Measurements from ENCODE around the gene PIP5K1B.

DNA sequence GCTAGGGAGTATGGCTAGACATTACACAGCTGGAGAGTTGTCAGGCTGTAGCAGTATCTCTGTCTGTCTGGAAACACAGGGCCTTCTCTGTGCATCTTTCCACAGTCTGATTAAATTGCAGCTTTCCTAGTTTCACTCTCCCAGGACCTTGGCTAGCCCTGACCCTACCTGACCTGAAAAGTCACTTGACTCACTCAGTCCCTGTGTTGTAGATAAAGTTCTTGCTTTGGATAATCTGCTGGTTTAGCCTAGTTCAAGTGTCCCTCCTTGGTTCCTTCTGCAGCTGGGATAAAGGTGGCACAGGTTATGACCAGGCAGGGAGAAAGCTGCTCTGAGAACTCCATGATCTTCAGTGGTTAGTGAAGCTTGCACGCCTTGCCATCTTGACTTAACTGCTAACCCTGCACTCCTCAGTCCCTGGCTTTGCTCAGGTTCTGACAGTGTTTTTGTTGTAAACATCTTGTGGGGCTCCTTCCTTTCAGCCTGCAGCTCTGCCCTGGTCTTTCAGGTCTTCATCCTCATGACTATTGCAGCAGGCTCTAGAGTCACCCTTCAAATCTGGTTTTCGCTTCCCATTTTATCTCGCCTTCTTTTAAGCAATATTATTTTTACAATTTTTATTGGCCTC, 101.0 kb downstream of the PIP5K1B start:
- TF ChIP-seq, protein P1, sequence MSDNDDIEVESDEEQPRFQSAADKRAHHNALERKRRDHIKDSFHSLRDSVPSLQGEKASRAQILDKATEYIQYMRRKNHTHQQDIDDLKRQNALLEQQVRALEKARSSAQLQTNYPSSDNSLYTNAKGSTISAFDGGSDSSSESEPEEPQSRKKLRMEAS (IDR thresholded peaks at IDR 0.05) = no peak
- TF ChIP-seq YY1 (IDR thresholded peaks at IDR 0.05; ENCODE audit: low read depth) (no peak), TAF1 (IDR thresholded peaks at IDR 0.05; ENCODE audit: low read depth) (no peak), EP300 (IDR thresholded peaks at IDR 0.05; ENCODE audit: borderline replicate concordance) (no peak), TCF12 (IDR thresholded peaks at IDR 0.05; ENCODE audit: low read depth) (no peak), TEAD4 (IDR thresholded peaks at IDR 0.05) (no peak), EGR1 (IDR thresholded peaks at IDR 0.05) (no peak), CEBPB (IDR thresholded peaks at IDR 0.05) (no peak), RAD21 (IDR thresholded peaks at IDR 0.05; ENCODE audit: low read depth) (no peak), NFIC (IDR thresholded peaks at IDR 0.05) (no peak)
- TF ChIP-seq, protein P2, sequence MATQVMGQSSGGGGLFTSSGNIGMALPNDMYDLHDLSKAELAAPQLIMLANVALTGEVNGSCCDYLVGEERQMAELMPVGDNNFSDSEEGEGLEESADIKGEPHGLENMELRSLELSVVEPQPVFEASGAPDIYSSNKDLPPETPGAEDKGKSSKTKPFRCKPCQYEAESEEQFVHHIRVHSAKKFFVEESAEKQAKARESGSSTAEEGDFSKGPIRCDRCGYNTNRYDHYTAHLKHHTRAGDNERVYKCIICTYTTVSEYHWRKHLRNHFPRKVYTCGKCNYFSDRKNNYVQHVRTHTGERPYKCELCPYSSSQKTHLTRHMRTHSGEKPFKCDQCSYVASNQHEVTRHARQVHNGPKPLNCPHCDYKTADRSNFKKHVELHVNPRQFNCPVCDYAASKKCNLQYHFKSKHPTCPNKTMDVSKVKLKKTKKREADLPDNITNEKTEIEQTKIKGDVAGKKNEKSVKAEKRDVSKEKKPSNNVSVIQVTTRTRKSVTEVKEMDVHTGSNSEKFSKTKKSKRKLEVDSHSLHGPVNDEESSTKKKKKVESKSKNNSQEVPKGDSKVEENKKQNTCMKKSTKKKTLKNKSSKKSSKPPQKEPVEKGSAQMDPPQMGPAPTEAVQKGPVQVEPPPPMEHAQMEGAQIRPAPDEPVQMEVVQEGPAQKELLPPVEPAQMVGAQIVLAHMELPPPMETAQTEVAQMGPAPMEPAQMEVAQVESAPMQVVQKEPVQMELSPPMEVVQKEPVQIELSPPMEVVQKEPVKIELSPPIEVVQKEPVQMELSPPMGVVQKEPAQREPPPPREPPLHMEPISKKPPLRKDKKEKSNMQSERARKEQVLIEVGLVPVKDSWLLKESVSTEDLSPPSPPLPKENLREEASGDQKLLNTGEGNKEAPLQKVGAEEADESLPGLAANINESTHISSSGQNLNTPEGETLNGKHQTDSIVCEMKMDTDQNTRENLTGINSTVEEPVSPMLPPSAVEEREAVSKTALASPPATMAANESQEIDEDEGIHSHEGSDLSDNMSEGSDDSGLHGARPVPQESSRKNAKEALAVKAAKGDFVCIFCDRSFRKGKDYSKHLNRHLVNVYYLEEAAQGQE (IDR thresholded peaks at IDR 0.05; ENCODE audit: low read depth) = no peak
- TF ChIP-seq, protein P3, sequence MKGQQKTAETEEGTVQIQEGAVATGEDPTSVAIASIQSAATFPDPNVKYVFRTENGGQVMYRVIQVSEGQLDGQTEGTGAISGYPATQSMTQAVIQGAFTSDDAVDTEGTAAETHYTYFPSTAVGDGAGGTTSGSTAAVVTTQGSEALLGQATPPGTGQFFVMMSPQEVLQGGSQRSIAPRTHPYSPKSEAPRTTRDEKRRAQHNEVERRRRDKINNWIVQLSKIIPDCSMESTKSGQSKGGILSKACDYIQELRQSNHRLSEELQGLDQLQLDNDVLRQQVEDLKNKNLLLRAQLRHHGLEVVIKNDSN (IDR thresholded peaks at IDR 0.05) = no peak
